Measurements from ENCODE around the gene CEP152.

The CEP152 gene

GRCh38 chr15:48777645-48778330 is 33.1 kb downstream of the CEP152 start:
- no peak for DNase-seq (ENCODE audit: low read depth in 2 of 2)

GRCh38 chr15:48775546-48775945 is 35.3 kb downstream of the CEP152 start:
- no peak for DNase-seq (ENCODE audit: low read depth in 2 of 2)

- no peak for DNase-seq (ENCODE audit: low read depth in 2 of 2)
These were observed 36.4 kb downstream of the CEP152 start for GRCh38 chr15:48774484-48774883.

GRCh38 chr15:48766196-48766595 is 44.7 kb downstream of the CEP152 start:
- DNase-seq (ENCODE audit: low read depth in 2 of 2) = no peak

- DNase-seq (ENCODE audit: low read depth in 2 of 2) = no peak
These were observed 45.8 kb downstream of the CEP152 start for GRCh38 chr15:48765022-48765421.

- no peak for DNase-seq (ENCODE audit: low read depth in 2 of 2)
These were observed 49.3 kb downstream of the CEP152 start for GRCh38 chr15:48761393-48762158.

GRCh38 chr15:48759921-48760320 is 50.9 kb downstream of the CEP152 start:
- DNase-seq (ENCODE audit: low read depth in 2 of 2) = no peak

GRCh38 chr15:48757661-48758060 is 53.2 kb downstream of the CEP152 start:
- no peak for DNase-seq (ENCODE audit: low read depth in 2 of 2)

GRCh38 chr15:48754011-48754410 is 56.9 kb downstream of the CEP152 start:
- no peak for DNase-seq (ENCODE audit: low read depth in 2 of 2)

- DNase-seq (ENCODE audit: low read depth in 2 of 2) = no peak
These were observed 59.3 kb downstream of the CEP152 start for GRCh38 chr15:48751595-48751994.

GRCh38 chr15:48748535-48748934 is 62.3 kb downstream of the CEP152 start:
- DNase-seq (ENCODE audit: low read depth in 2 of 2) = no peak

- no peak for DNase-seq (ENCODE audit: low read depth in 2 of 2)
These were observed 77.3 kb downstream of the CEP152 start for GRCh38 chr15:48733615-48734014.

GRCh38 chr15:48730506-48730905 is 80.4 kb downstream of the CEP152 start:
- no peak for DNase-seq (ENCODE audit: low read depth in 2 of 2)

GRCh38 chr15:48723969-48724368 is 86.9 kb downstream of the CEP152 start:
- DNase-seq (ENCODE audit: low read depth in 2 of 2) = no peak

GRCh38 chr15:48722764-48723661 is 87.9 kb downstream of the CEP152 start:
- DNase-seq (ENCODE audit: low read depth in 2 of 2) = no peak

- DNase-seq (ENCODE audit: low read depth in 2 of 2) = no peak
These were observed 89.6 kb downstream of the CEP152 start for GRCh38 chr15:48721061-48721810.

- DNase-seq (ENCODE audit: low read depth in 2 of 2) = no peak
These were observed 90.2 kb downstream of the CEP152 start for GRCh38 chr15:48720646-48721045.

- DNase-seq (ENCODE audit: low read depth in 2 of 2) = no peak
These were observed 91.2 kb downstream of the CEP152 start for GRCh38 chr15:48719668-48720067.

- no peak for DNase-seq (ENCODE audit: low read depth in 2 of 2)
These were observed 92.2 kb downstream of the CEP152 start for GRCh38 chr15:48718646-48719045.

- no peak for DNase-seq (ENCODE audit: low read depth in 2 of 2)
These were observed 93.4 kb downstream of the CEP152 start for GRCh38 chr15:48717458-48717857.

GRCh38 chr15:48712546-48712945 is 98.3 kb downstream of the CEP152 start:
- no peak for DNase-seq (ENCODE audit: low read depth in 2 of 2)
